Caco-2 (cell line): ENCODE results near the gene LCLAT1. TPM values are rescaled to one million over a fixed set of nuclear protein-coding genes. Genes with fewer than 3 reads are reported as not detected.

Experiments used
- BruUV-seq: library from RNA; stranded (reverse); fragments of 400-500 nt; replicated peaks from 2 replicates; lab custom pipeline; 2021; lab: Mats Ljungman, UMichigan
- CTCF ChIA-PET: fragments of 300-600 bp; sonication (Branson Sonifier 250); formaldehyde crosslinking; loops from one replicate; lab custom pipeline; 2022; ENCODE audit warnings: antibody characterized with exemption; lab: Charles Lee
- POLR2A ChIA-PET: fragments of 300-600 bp; sonication (Branson Sonifier 250); formaldehyde crosslinking; loops from one replicate; lab custom pipeline; 2022; ENCODE audit warnings: antibody characterized with exemption; lab: Charles Lee
- DNase-seq, 2 experiments: peaks; one replicate each; pipeline versions ENCODE4 v3.0.0 to v3.0.0-alpha.2; 2020 to 2022
- H3K27me3 ChIP-seq: replicated peaks from 2 replicates; pipeline ENCODE4 v1.6.0; 2011; ENCODE audit warnings: low read length; ENCODE audit not compliant: control insufficient read depth, insufficient read depth
- H3K36me3 ChIP-seq: 2 replicates; pipeline ENCODE4 v1.5.1; 2011; ENCODE audit warnings: low read length; ENCODE audit not compliant: control insufficient read depth, insufficient read depth
- H3K4me1 ChIP-seq: fragments of 250-450 bp; sonication (Bioruptor Pico); 2 replicates; pipeline ENCODE4 v1.5.1; 2020; ENCODE audit warnings: mild to moderate bottlenecking
- H3K4me3 ChIP-seq: 2 replicates; pipeline ENCODE4 v1.5.1; 2011; ENCODE audit warnings: low read depth, mild to moderate bottlenecking, control low read depth, low read length
- H3K9me3 ChIP-seq: fragments of 250-450 bp; sonication (Bioruptor Pico); 2 replicates; pipeline ENCODE4 v1.5.1; 2020; ENCODE audit warnings: mild to moderate bottlenecking, moderate library complexity
- H3K27ac Mint-ChIP-seq: one replicate; pipeline ENCODE4 v1.8.0; 2022; ENCODE audit warnings: mixed read lengths; ENCODE audit not compliant: unreplicated experiment
- H3K27me3 Mint-ChIP-seq: one replicate; pipeline ENCODE4 v1.8.0; 2022; ENCODE audit warnings: mixed read lengths; ENCODE audit not compliant: insufficient read depth, unreplicated experiment
- H3K36me3 Mint-ChIP-seq: one replicate; pipeline ENCODE4 v1.8.0; 2022; ENCODE audit warnings: mild to moderate bottlenecking, mixed read lengths; ENCODE audit not compliant: insufficient read depth, unreplicated experiment
- H3K4me1 Mint-ChIP-seq: one replicate; pipeline ENCODE4 v1.8.0; 2022; ENCODE audit warnings: low read depth, mixed read lengths; ENCODE audit not compliant: unreplicated experiment
- H3K4me3 Mint-ChIP-seq: one replicate; pipeline ENCODE4 v1.8.0; 2022; ENCODE audit warnings: mild to moderate bottlenecking, moderate library complexity, mixed read lengths; ENCODE audit not compliant: unreplicated experiment
- H3K9me3 Mint-ChIP-seq: one replicate; pipeline ENCODE4 v1.8.0; 2022; ENCODE audit warnings: mixed read lengths; ENCODE audit not compliant: unreplicated experiment
- intact Hi-C: fragments of 100-400 bp; cut with micrococcal nuclease; formaldehyde crosslinking; loops from one replicate; pipeline ENCODE4 v1.10.0; 2022; ENCODE audit not compliant: unreplicated experiment
- total RNA-seq: library from RNA; stranded (reverse); gene quantifications from 2 replicates; pipeline ENCODE4 v1.2.3, GENCODE V29; 2022
- TF ChIP-seq, protein P1 (sequence below), 2 experiments: fragments of 200-600 bp in 1 of 2; IDR thresholded peaks; 1 replicate in 1 of 2; 2 replicates in 1 of 2; pipeline versions ENCODE4 v1.5.1 to v1.8.0; 2011 to 2022; ENCODE audit warnings: antibody characterized with exemption in 1 of 2, control low read depth in 1 of 2, inconsistent platforms in 1 of 2, low read depth in 1 of 2, low read length in 1 of 2, mild to moderate bottlenecking in 1 of 2, moderate library complexity in 1 of 2; ENCODE audit not compliant: insufficient read depth in 1 of 2, severe bottlenecking in 1 of 2, unreplicated experiment in 1 of 2

The LCLAT1 gene
- total RNA-seq, 1 experiment from 2014 or later, result 52.2 TPM

DNA sequence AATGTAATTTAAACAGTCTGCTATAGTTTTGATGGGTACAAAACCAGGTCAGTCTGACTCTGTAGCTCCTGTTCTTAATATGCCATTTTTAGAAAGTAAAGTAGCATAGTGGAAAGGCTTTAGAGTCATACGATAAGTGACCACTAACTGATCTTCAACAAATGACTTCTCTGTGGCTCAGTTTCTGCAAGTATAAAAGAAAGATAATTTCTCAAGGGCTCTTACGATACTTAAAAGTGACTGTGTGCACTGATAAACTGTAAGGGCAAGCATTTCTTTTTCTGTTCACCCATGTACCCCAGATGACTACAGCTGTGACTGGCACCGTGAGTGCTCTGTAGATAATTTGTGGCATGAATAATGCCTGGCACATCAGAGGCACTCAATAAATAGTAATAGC lies 178.7 kb downstream of the LCLAT1 start:
- BruUV-seq, result no TSS peak
- peaks cover 7% of the 10 kb centered on the region for H3K4me1 Mint-ChIP-seq
- H3K4me3 ChIP-seq, result no peak overlapping the region
- intact Hi-C loops, result no loop called here
- ChIA-PET CTCF (no interaction called here), POLR2A (no interaction called here)
- no peaks in the 10 kb centered on the region for H3K27me3 ChIP-seq
- TF ChIP-seq, protein P1, sequence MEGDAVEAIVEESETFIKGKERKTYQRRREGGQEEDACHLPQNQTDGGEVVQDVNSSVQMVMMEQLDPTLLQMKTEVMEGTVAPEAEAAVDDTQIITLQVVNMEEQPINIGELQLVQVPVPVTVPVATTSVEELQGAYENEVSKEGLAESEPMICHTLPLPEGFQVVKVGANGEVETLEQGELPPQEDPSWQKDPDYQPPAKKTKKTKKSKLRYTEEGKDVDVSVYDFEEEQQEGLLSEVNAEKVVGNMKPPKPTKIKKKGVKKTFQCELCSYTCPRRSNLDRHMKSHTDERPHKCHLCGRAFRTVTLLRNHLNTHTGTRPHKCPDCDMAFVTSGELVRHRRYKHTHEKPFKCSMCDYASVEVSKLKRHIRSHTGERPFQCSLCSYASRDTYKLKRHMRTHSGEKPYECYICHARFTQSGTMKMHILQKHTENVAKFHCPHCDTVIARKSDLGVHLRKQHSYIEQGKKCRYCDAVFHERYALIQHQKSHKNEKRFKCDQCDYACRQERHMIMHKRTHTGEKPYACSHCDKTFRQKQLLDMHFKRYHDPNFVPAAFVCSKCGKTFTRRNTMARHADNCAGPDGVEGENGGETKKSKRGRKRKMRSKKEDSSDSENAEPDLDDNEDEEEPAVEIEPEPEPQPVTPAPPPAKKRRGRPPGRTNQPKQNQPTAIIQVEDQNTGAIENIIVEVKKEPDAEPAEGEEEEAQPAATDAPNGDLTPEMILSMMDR (IDR thresholded peaks at IDR 0.05; ENCODE audit: insufficient read depth in 1 of 2, low read depth in 1 of 2, low read length in 1 of 2, severe bottlenecking in 1 of 2, unreplicated experiment in 1 of 2), result no peak
- peaks cover 12% of the 10 kb centered on the region for H3K4me1 ChIP-seq
- no peaks in the 10 kb centered on the region for H3K9me3 Mint-ChIP-seq
- no peak overlapping the region for H3K4me3 Mint-ChIP-seq
- H3K9me3 ChIP-seq, result no peaks in the 10 kb centered on the region
- H3K27ac Mint-ChIP-seq, result no peak overlapping the region
- no peaks in the 10 kb centered on the region for H3K36me3 ChIP-seq
- DNase-seq, result no peak
- peaks cover 17% of the 10 kb centered on the region for H3K36me3 Mint-ChIP-seq
- H3K27me3 Mint-ChIP-seq, result no peaks in the 10 kb centered on the region

DNA sequence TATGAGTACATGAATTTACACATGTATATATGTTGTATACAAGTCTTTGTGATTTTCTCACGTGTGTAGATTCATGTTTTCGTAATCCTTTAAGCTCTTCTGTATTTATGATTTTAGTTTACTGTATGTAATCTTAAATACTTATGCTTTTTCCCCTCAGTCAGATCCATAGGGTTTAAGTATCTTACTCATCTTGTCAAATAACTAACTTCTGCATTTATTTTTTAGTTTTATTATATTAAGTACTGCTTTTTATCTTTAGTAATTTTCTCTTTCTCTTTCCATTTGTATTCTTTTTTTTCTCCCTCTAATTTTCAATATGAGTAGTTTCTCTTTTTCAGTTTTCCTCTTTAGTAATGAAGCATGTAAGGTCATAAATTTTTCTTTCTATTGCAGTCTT lies 179.4 kb downstream of the LCLAT1 start:
- TF ChIP-seq, protein P1 (IDR thresholded peaks at IDR 0.05; ENCODE audit: insufficient read depth in 1 of 2, low read depth in 1 of 2, low read length in 1 of 2, severe bottlenecking in 1 of 2, unreplicated experiment in 1 of 2), result no peak
- BruUV-seq, result no TSS peak
- no peak for DNase-seq
- Histone ChIP-seq H3K36me3 (no peaks in the 10 kb centered on the region), H3K4me3 (no peak overlapping the region), H3K27me3 (no peaks in the 10 kb centered on the region), H3K4me1 (peaks cover 14% of the 10 kb centered on the region), H3K9me3 (no peaks in the 10 kb centered on the region)
- CTCF ChIA-PET, result no interaction called here
- intact Hi-C loops, result no loop called here
- H3K36me3 Mint-ChIP-seq, result peaks cover 14% of the 10 kb centered on the region
- H3K27me3 Mint-ChIP-seq, result no peaks in the 10 kb centered on the region
- no peaks in the 10 kb centered on the region for H3K9me3 Mint-ChIP-seq
- no peak overlapping the region for H3K27ac Mint-ChIP-seq
- H3K4me3 Mint-ChIP-seq, result no peak overlapping the region
- H3K4me1 Mint-ChIP-seq, result peaks cover 4% of the 10 kb centered on the region
- POLR2A ChIA-PET, result no interaction called here

DNA sequence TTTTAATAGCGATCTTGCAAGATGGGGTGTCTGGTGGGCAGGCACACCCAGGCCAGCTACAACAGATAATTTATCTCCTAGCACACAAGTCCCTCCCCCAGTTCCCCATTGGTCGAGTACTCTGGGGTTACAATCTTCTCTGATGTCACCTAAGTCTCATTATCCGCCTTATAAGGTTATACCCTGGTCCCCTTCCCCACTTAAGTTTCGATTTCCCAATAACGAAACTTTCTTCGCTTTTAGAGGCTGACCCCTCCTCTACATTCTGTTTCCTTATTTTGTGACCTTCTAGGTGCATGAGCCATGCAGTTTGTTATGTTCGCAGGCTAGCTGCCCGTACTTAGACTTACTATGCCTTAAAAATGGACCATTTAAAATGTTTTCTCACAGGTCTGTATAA lies 180.1 kb downstream of the LCLAT1 start:
- TF ChIP-seq, protein P1 (IDR thresholded peaks at IDR 0.05; ENCODE audit: insufficient read depth in 1 of 2, low read depth in 1 of 2, low read length in 1 of 2, severe bottlenecking in 1 of 2, unreplicated experiment in 1 of 2), result no peak
- Mint-ChIP-seq H3K9me3 (no peaks in the 10 kb centered on the region), H3K36me3 (peaks cover 7% of the 10 kb centered on the region), H3K4me3 (no peak overlapping the region), H3K27ac (no peak overlapping the region), H3K27me3 (no peaks in the 10 kb centered on the region), H3K4me1 (no peaks in the 10 kb centered on the region)
- Histone ChIP-seq H3K9me3 (no peaks in the 10 kb centered on the region), H3K4me3 (no peak overlapping the region), H3K4me1 (peaks cover 14% of the 10 kb centered on the region), H3K36me3 (no peaks in the 10 kb centered on the region), H3K27me3 (no peaks in the 10 kb centered on the region)
- ChIA-PET POLR2A (no interaction called here), CTCF (no interaction called here)
- no peak for DNase-seq
- BruUV-seq, result no TSS peak
- intact Hi-C loops, result no loop called here
